ENCODE data around the gene TNNC1. TPM values are rescaled to one million over a fixed set of nuclear protein-coding genes. Genes with fewer than 3 reads are reported as not detected.

The TNNC1 gene
- total and polyA plus RNA-seq, 2 of the 13 experiments (the other 11 are each of a cell fraction or from before 2014, with no cell fraction given): 11.8 to 36.4 TPM

DNA sequence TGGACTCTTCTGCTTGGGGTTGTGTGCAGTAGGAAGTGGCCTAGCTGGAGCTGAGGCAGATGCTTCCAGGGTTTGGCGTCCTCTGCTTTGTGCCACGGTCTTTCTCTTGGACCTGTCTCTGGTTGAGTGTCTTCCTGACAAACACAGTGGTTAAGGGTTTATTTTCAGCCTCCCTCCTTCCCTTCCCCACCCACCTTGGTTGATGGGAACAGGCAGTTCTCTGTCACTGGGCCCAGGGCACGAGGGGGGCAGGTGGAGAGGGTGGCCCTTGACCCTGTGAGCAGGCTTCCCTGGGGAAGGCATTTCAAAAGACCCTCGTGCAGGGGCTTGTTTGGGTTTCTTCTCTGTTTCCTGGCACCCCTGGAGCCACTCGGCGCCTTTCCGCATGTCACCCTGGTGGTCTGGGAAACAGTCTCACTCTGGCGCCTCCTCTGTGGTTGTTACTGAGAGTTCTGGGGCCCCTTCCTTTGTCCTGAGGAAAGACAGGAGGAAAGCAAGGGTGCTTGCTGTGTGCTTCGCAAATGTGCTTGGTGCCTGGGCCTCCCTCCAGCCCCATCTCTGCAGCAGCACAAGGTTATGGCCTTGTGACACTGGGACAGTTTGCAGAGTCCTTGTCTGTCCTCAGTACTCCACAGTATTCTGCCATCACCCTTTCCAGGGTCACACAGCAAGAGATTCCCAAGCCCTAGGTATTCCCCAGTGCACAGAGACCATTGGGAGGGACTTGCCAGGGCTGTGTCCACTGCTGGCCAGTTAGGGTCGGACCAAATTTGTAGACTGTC, 31.0 kb upstream of the TNNC1 start (continued):
- TF ChIP-seq ZNF296 (CRISPR knock-in tag; conservative IDR thresholded peaks at IDR 0.05) (no peak), NFE2 (CRISPR knock-in tag; IDR thresholded peaks at IDR 0.05) (no peak)
- TF ChIP-seq, protein P1, sequence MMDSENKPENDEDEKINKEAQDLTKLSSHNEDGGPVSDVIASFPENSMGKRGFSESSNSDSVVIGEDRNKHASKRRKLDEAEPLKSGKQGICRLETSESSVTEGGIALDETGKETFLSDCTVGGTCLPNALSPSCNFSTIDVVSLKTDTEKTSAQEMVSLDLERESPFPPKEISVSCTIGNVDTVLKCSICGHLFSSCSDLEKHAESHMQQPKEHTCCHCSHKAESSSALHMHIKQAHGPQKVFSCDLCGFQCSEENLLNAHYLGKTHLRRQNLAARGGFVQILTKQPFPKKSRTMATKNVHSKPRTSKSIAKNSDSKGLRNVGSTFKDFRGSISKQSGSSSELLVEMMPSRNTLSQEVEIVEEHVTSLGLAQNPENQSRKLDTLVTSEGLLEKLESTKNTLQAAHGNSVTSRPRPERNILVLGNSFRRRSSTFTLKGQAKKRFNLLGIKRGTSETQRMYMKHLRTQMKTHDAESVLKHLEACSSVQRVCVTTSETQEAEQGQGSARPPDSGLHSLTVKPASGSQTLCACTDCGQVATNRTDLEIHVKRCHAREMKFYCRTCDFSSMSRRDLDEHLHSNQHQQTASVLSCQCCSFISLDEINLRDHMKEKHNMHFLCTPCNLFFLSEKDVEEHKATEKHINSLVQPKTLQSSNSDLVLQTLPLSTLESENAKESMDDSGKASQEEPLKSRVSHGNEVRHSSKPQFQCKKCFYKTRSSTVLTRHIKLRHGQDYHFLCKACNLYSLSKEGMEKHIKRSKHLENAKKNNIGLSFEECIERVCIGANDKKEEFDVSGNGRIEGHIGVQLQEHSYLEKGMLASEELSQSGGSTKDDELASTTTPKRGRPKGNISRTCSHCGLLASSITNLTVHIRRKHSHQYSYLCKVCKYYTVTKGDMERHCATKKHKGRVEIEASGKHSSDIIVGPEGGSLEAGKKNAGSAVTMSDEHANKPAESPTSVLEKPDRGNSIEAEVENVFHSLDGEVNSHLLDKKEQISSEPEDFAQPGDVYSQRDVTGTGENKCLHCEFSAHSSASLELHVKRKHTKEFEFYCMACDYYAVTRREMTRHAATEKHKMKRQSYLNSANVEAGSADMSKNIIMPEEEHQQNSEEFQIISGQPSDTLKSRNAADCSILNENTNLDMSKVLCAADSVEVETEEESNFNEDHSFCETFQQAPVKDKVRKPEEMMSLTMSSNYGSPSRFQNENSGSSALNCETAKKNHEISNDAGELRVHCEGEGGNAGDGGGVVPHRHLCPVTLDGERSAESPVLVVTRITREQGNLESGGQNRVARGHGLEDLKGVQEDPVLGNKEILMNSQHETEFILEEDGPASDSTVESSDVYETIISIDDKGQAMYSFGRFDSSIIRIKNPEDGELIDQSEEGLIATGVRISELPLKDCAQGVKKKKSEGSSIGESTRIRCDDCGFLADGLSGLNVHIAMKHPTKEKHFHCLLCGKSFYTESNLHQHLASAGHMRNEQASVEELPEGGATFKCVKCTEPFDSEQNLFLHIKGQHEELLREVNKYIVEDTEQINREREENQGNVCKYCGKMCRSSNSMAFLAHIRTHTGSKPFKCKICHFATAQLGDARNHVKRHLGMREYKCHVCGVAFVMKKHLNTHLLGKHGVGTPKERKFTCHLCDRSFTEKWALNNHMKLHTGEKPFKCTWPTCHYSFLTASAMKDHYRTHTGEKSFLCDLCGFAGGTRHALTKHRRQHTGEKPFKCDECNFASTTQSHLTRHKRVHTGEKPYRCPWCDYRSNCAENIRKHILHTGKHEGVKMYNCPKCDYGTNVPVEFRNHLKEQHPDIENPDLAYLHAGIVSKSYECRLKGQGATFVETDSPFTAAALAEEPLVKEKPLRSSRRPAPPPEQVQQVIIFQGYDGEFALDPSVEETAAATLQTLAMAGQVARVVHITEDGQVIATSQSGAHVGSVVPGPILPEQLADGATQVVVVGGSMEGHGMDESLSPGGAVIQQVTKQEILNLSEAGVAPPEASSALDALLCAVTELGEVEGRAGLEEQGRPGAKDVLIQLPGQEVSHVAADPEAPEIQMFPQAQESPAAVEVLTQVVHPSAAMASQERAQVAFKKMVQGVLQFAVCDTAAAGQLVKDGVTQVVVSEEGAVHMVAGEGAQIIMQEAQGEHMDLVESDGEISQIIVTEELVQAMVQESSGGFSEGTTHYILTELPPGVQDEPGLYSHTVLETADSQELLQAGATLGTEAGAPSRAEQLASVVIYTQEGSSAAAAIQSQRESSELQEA (CRISPR knock-in tag; IDR thresholded peaks at IDR 0.05; ENCODE audit: not compliant biosample characterization): no peak

Measured in HepG2 (cell line).